H1 (cell line): Measurements from ENCODE around the gene TMUB1. TPM values are rescaled to one million over a fixed set of nuclear protein-coding genes. Genes with fewer than 3 reads are reported as not detected.

ENCODE experiments used
- CTCF ChIA-PET: fragments of 300-600 bp; sonication (Branson Sonifier 250); formaldehyde crosslinking; loops from one replicate; lab custom pipeline; 2021; ENCODE audit not compliant: partially characterized antibody; lab: Charles Lee
- POLR2A ChIA-PET: fragments of 300-600 bp; sonication (Branson Sonifier 250); formaldehyde crosslinking; loops from one replicate; lab custom pipeline; 2021; ENCODE audit warnings: inconsistent platforms; ENCODE audit not compliant: partially characterized antibody; lab: Charles Lee
- DNase-seq, 2 experiments: peaks; one replicate each; pipeline versions ENCODE4 v3.0.0 to v3.0.0-alpha.2; 2010 to 2022; ENCODE audit warnings: low spot score in 2 of 2, low read depth in 1 of 2, mixed read lengths in 1 of 2
- FAIRE-seq: peaks from 2 replicates; lab custom pipeline; 2011; peaks lifted over from hg19 to GRCh38; lab: Jason Lieb, UNC
- H2AFZ ChIP-seq: 2 replicates; pipeline ENCODE4 v1.8.1; 2012; ENCODE audit warnings: low read length, inconsistent platforms
- H2AK5ac ChIP-seq: 2 replicates; pipeline ENCODE4 v1.6.1; 2013; ENCODE audit warnings: low read depth, low read length
- H2BK120ac ChIP-seq: replicated peaks from 2 replicates; pipeline ENCODE3; 2013; ENCODE audit warnings: low read depth, low read length, inconsistent platforms
- H2BK12ac ChIP-seq: 2 replicates; pipeline ENCODE4 v1.6.1; 2013; ENCODE audit warnings: low read depth, low read length
- H2BK15ac ChIP-seq: 2 replicates; pipeline ENCODE4 v1.6.1; 2013; ENCODE audit warnings: low read length
- H2BK20ac ChIP-seq: 2 replicates; pipeline ENCODE4 v1.6.1; 2013; ENCODE audit warnings: low read length
- H2BK5ac ChIP-seq: 2 replicates; pipeline ENCODE4 v1.6.1; 2013; ENCODE audit warnings: low read depth, low read length
- H3K14ac ChIP-seq: 2 replicates; pipeline ENCODE4 v1.6.1; 2013; ENCODE audit warnings: inconsistent platforms; ENCODE audit not compliant: insufficient read length
- H3K18ac ChIP-seq: 2 replicates; pipeline ENCODE4 v1.6.1; 2013; ENCODE audit warnings: low read length; ENCODE audit errors: extremely low read depth
- H3K23ac ChIP-seq: 2 replicates; pipeline ENCODE4 v1.6.1; 2013; ENCODE audit warnings: inconsistent platforms; ENCODE audit not compliant: insufficient read length
- H3K23me2 ChIP-seq: 2 replicates; pipeline ENCODE4 v1.6.1; 2013; ENCODE audit warnings: low read depth, low read length
- H3K27ac ChIP-seq: 2 replicates; pipeline ENCODE4 v1.6.1; 2011; ENCODE audit warnings: low read depth, low read length, inconsistent platforms
- H3K27me3 ChIP-seq, 4 experiments: replicated peaks in 1 of 4; 1 replicate in 1 of 4; 2 replicates in 3 of 4; pipeline versions ENCODE4 v1.6.1 to v1.8.1; 2011 to 2013; ENCODE audit warnings: low read length in 3 of 4, mild to moderate bottlenecking in 3 of 4, inconsistent platforms in 2 of 4, mixed read lengths in 2 of 4, moderate library complexity in 1 of 4; ENCODE audit not compliant: control insufficient read depth in 3 of 4, insufficient read depth in 3 of 4; ENCODE audit errors: extremely low read depth in 1 of 4
- H3K36me3 ChIP-seq, 4 experiments: 2 replicates each; pipeline versions ENCODE4 v1.6.1 to v1.8.1; 2011 to 2013; ENCODE audit warnings: mild to moderate bottlenecking in 4 of 4, low read length in 3 of 4, moderate library complexity in 2 of 4, control low read depth in 1 of 4, inconsistent platforms in 1 of 4; ENCODE audit not compliant: insufficient read depth in 4 of 4, control insufficient read depth in 2 of 4
- H3K4ac ChIP-seq: replicated peaks from 2 replicates; pipeline ENCODE3; 2013; ENCODE audit warnings: low read length, low read depth, mixed read lengths, inconsistent platforms; ENCODE audit not compliant: insufficient read length
- H3K4me1 ChIP-seq, 4 experiments: replicated peaks in 1 of 4; 1 replicate in 1 of 4; 2 replicates in 3 of 4; pipeline versions ENCODE4 v1.6.1 to v1.8.1; 2011 to 2013; ENCODE audit warnings: low read length in 3 of 4, inconsistent platforms in 2 of 4, mixed read lengths in 1 of 4; ENCODE audit not compliant: insufficient read depth in 4 of 4, control insufficient read depth in 3 of 4
- H3K4me2 ChIP-seq, 2 experiments: 2 replicates each; pipeline versions ENCODE4 v1.6.1 to v1.8.1; 2011 to 2013; ENCODE audit warnings: low read depth in 2 of 2, low read length in 2 of 2, control low read depth in 1 of 2, inconsistent platforms in 1 of 2, mild to moderate bottlenecking in 1 of 2; ENCODE audit not compliant: insufficient read depth in 1 of 2
- H3K4me3 ChIP-seq, 4 experiments: fragments of 200-600, 300-600 bp in 1 of 4; sonication (generic), shearing (Covaris generic), sonication (Bioruptor Twin) in 1 of 4; 2 replicates each; pipeline versions ENCODE4 v1.5.1 to v1.8.1; 2011 to 2016; ENCODE audit warnings: low read length in 4 of 4, low read depth in 3 of 4, control low read depth in 2 of 4, inconsistent platforms in 2 of 4, mild to moderate bottlenecking in 2 of 4, mixed read lengths in 1 of 4, moderate library complexity in 1 of 4; ENCODE audit not compliant: insufficient read depth in 2 of 4; ENCODE audit errors: extremely low read depth in 1 of 4
- H3K56ac ChIP-seq: replicated peaks from 2 replicates; pipeline ENCODE3; 2013; ENCODE audit warnings: low read depth, mild to moderate bottlenecking, mixed read lengths, low read length, inconsistent platforms; ENCODE audit not compliant: insufficient read length
- H3K79me1 ChIP-seq: 2 replicates; pipeline ENCODE4 v1.6.1; 2013; ENCODE audit warnings: low read depth, low read length, control low read depth
- H3K79me2 ChIP-seq, 2 experiments: 2 replicates each; pipeline versions ENCODE4 v1.6.1 to v1.8.1; 2012 to 2013; ENCODE audit warnings: low read length in 2 of 2, mild to moderate bottlenecking in 2 of 2, inconsistent platforms in 1 of 2; ENCODE audit not compliant: insufficient read depth in 2 of 2, control insufficient read depth in 1 of 2
- H3K9ac ChIP-seq, 4 experiments: replicated peaks in 1 of 4; 1 replicate in 1 of 4; 2 replicates in 3 of 4; pipeline versions ENCODE4 v1.6.1 to v1.8.1; 2011 to 2013; ENCODE audit warnings: low read depth in 3 of 4, low read length in 3 of 4, control low read depth in 2 of 4, mild to moderate bottlenecking in 2 of 4, moderate library complexity in 2 of 4, inconsistent platforms in 1 of 4; ENCODE audit errors: extremely low read depth in 1 of 4
- H3K9me3 ChIP-seq, 2 experiments: 2 replicates each; pipeline versions ENCODE4 v1.6.1 to v1.8.1; 2012 to 2013; ENCODE audit warnings: mild to moderate bottlenecking in 2 of 2, moderate library complexity in 2 of 2, control low read depth in 1 of 2, inconsistent platforms in 1 of 2, low read depth in 1 of 2, low read length in 1 of 2, mixed read lengths in 1 of 2; ENCODE audit not compliant: insufficient read depth in 2 of 2
- H4K20me1 ChIP-seq, 2 experiments: replicated peaks in 1 of 2; 2 replicates each; pipeline versions ENCODE3 to v1.8.1; 2011 to 2013; ENCODE audit warnings: inconsistent platforms in 2 of 2, low read length in 2 of 2, mild to moderate bottlenecking in 1 of 2; ENCODE audit not compliant: insufficient read depth in 2 of 2, control insufficient read depth in 1 of 2
- H4K5ac ChIP-seq: 2 replicates; pipeline ENCODE4 v1.6.1; 2013; ENCODE audit warnings: low read length, low read depth, mixed read lengths, inconsistent platforms; ENCODE audit not compliant: insufficient read length
- H4K8ac ChIP-seq: 2 replicates; pipeline ENCODE4 v1.8.0; 2013; ENCODE audit warnings: mild to moderate bottlenecking, moderate library complexity, low read length, inconsistent platforms; ENCODE audit not compliant: insufficient read depth; ENCODE audit errors: extremely low read depth
- H4K91ac ChIP-seq: replicated peaks from 2 replicates; pipeline ENCODE3; 2013; ENCODE audit warnings: low read length, mixed read lengths, inconsistent platforms; ENCODE audit not compliant: insufficient read length
- ATF3 ChIP-seq: IDR thresholded peaks from 2 replicates; pipeline ENCODE4 v1.6.1; 2011; ENCODE audit warnings: low read depth, mild to moderate bottlenecking, low read length; ENCODE audit not compliant: insufficient read depth
- CHD2 ChIP-seq: IDR thresholded peaks from 2 replicates; pipeline ENCODE4 v1.6.1; 2012; ENCODE audit warnings: low read length, improper control_type of control experiment
- CREB1 ChIP-seq: IDR thresholded peaks from 2 replicates; pipeline ENCODE4 v1.6.1; 2012; ENCODE audit warnings: inconsistent platforms
- EGR1 ChIP-seq: IDR thresholded peaks from 2 replicates; pipeline ENCODE4 v1.6.1; 2011; ENCODE audit warnings: low read depth, low read length, borderline replicate concordance
- FOSL1 ChIP-seq: IDR thresholded peaks from 2 replicates; pipeline ENCODE4 v1.6.1; 2011; ENCODE audit warnings: mild to moderate bottlenecking, low read depth, low read length, moderate library complexity; ENCODE audit not compliant: insufficient read depth
- PHF8 ChIP-seq: fragments of 200-600 bp; sonication (generic); conservative IDR thresholded peaks from 2 replicates; pipeline ENCODE4 v1.7.1; 2012; ENCODE audit warnings: low read depth, mild to moderate bottlenecking, inconsistent platforms, low read length, moderate library complexity
- POLR2A ChIP-seq, 2 experiments: IDR thresholded peaks; 1 replicate in 1 of 2; 2 replicates in 1 of 2; pipeline ENCODE4 v1.6.1; 2011; ENCODE audit warnings: low read depth in 2 of 2, low read length in 2 of 2, mild to moderate bottlenecking in 2 of 2; ENCODE audit errors: control extremely low read depth in 1 of 2
- RXRA ChIP-seq: IDR thresholded peaks from 2 replicates; pipeline ENCODE4 v1.6.1; 2011; ENCODE audit warnings: low read depth, mild to moderate bottlenecking, low read length, moderate library complexity; ENCODE audit not compliant: insufficient read depth
- SIN3A ChIP-seq, 2 experiments: IDR thresholded peaks in 1 of 2; conservative IDR thresholded peaks in 1 of 2; 2 replicates each; pipeline ENCODE4 v1.6.1; 2011 to 2012; ENCODE audit warnings: low read length in 2 of 2, improper control_type of control experiment in 1 of 2, low read depth in 1 of 2, mild to moderate bottlenecking in 1 of 2
- YY1 ChIP-seq: IDR thresholded peaks from 2 replicates; pipeline ENCODE4 v1.6.1; 2011; ENCODE audit warnings: low read depth, mild to moderate bottlenecking, low read length
- WGBS, 2 experiments: shearing (Covaris generic) in 1 of 2; methylation state at CpG; one replicate each; pipeline versions ENCODE4 v1.1.6 to v1.1.7; 2013 to 2015; ENCODE audit warnings: low lambda C conversion rate in 2 of 2, mixed read lengths in 2 of 2, inconsistent platforms in 1 of 2, low coverage in 1 of 2, missing lambda C conversion rate in 1 of 2; ENCODE audit not compliant: insufficient replicate concordance in 2 of 2, insufficient coverage in 1 of 2, insufficient read length in 1 of 2; ENCODE audit errors: extremely low coverage in 1 of 2, missing lambda C conversion rate in 1 of 2; 5-methylcytosine and 5-hydroxymethylcytosine counted together
- polyA plus RNA-seq, 7 experiments: library from polyadenylated mRNA; depleted of rRNA in 3 of 7; stranded (reverse) in 5 of 7; unstranded in 2 of 7; fragments of >200 nt in 5 of 7; fragments of 200-250 nt in 2 of 7; gene quantifications; 1 replicate in 5 of 7; 2 replicates in 1 of 7; 4 replicates in 1 of 7; pipeline versions ENCODE4 v1.2.1 to v1.2.3, GENCODE V29; 2011 to 2013; ENCODE audit warnings: missing spikeins in 2 of 7, mixed read lengths in 2 of 7
- total RNA-seq: library from RNA; stranded (reverse); fragmentation: NEBNext Ultra II Directional; extraction: Animal tissue kit (Norgen Biotek cat#: 25700); gene quantifications from 2 replicates; pipeline ENCODE4 v1.2.1, GENCODE V29; 2021

Gene TMUB1
- total and polyA plus RNA-seq, 2 of the 8 experiments (the other 6 are each of a cell fraction or from before 2014, with no cell fraction given), result 41.4 to 56.2 TPM

GRCh38 chr7:151061213-151062110, 21.8 kb downstream of the TMUB1 start:
- CTCF ChIA-PET, result interaction anchor here (0.8 to 9.7 kb wide), 15 partner anchors 11 to 87 kb away, joined by 3 to 88 read pairs (median 5); partner anchors contain the start of genes ABCB8 and AGAP3
- no peak for TF ChIP-seq EGR1
- no peak for TF ChIP-seq SIN3A (conservative IDR thresholded peaks at IDR 0.05 in 1 of 2, IDR thresholded peaks at IDR 0.05 in 1 of 2; ENCODE audit: low read depth in 1 of 2, low read length in 2 of 2)
- TF ChIP-seq CHD2, result no peak
- no peak for TF ChIP-seq CREB1
- no peak for TF ChIP-seq YY1
- TF ChIP-seq POLR2A (IDR thresholded peaks at IDR 0.05; ENCODE audit: control extremely low read depth in 1 of 2, low read depth in 2 of 2, low read length in 2 of 2), result no peak
- TF ChIP-seq ATF3, result no peak
- TF ChIP-seq PHF8, result no peak
- no peak for TF ChIP-seq RXRA
- TF ChIP-seq FOSL1, result no peak

More at GRCh38 chr7:151061213-151062110, 21.8 kb downstream of the TMUB1 start:
- peaks cover 9 to 40% (median 32%) of the 10 kb centered on the region in 4 experiments for H3K4me1 ChIP-seq
- peak overlapping the region; percentile 34 for H4K91ac ChIP-seq
- H3K27ac ChIP-seq, result no peak overlapping the region
- H3K27me3 ChIP-seq, result peaks cover 0 to 7% (median 2%) of the 10 kb centered on the region in 4 experiments; a peak in 4 of 7 replicates
- H2BK5ac ChIP-seq, result peak overlapping the region; percentile 82; the same call in 1 of the 2 replicates
- POLR2A ChIA-PET, result interaction anchor here (0.7 to 7.9 kb wide), 16 partner anchors 10 to 191 kb away, joined by 3 to 77 read pairs (median 6); partner anchors contain the start of genes ABCB8, AGAP3 and FASTK
- H3K4me2 ChIP-seq, result peak overlapping the region; percentile 86 to 99
- H2BK120ac ChIP-seq, result no peak overlapping the region
- peak overlapping the region; percentile 19 to 91 (median 74); a peak in 6 of 8 replicates for H3K4me3 ChIP-seq
- peaks cover 0 to 8% of the 10 kb centered on the region in 2 experiments; a peak in 1 of 4 replicates for H3K79me2 ChIP-seq
- no peak overlapping the region for H2BK20ac ChIP-seq
- H3K36me3 ChIP-seq, result peaks cover 0 to 18% (median 9%) of the 10 kb centered on the region in 4 experiments; a peak in 6 of 8 replicates
- no peak overlapping the region for H4K5ac ChIP-seq
- H4K8ac ChIP-seq, result no peak overlapping the region; the same call in 1 of the 2 replicates
- peaks cover 33% of the 10 kb centered on the region for H3K23me2 ChIP-seq
- 43% methylated on average over 29 of the region's 33 CpGs; no CpG with 5 or more reads in 1 of the 2 experiments for WGBS, 2 experiments
- peak overlapping the region; percentile 52 for H3K18ac ChIP-seq
- peak overlapping the region; percentile 48; the same call in 1 of the 2 replicates for H2BK15ac ChIP-seq
- DNase-seq (peak in 1 of 2 experiments; percentile 63), FAIRE-seq (no peak)
- peak overlapping the region; percentile 36 for H3K4ac ChIP-seq
- peaks cover 6% of the 10 kb centered on the region; the same call in 1 of the 2 replicates for H3K79me1 ChIP-seq
- H3K23ac ChIP-seq, result no peak overlapping the region
- H4K20me1 ChIP-seq, result peaks cover 5 to 11% of the 10 kb centered on the region in 2 experiments
- peak overlapping the region; percentile 75; the same call in 1 of the 2 replicates for H2BK12ac ChIP-seq
- H2AK5ac ChIP-seq, result peak overlapping the region; percentile 93; the same call in 1 of the 2 replicates
- no peaks in the 10 kb centered on the region for H3K9me3 ChIP-seq
- no peak overlapping the region for H3K14ac ChIP-seq
- peak overlapping the region in 2 of 4 experiments; percentile 25 to 38; a peak in 1 of 7 replicates for H3K9ac ChIP-seq
- no peak overlapping the region for H3K56ac ChIP-seq
- H2AFZ ChIP-seq, result no peak overlapping the region
